Measurements from ENCODE around the gene CEP350.
A peak's percentile ranks its signal among the peaks of the same experiment; 100 is the strongest.

The CEP350 gene

GRCh38 chr1:179954493-179955286 is at the start of gene CEP350:
Gene CEP350, plus strand, starts transcription at chr1:179954810. Its CDS starts 31,372 bp downstream, at chr1:179986182.
- DNase-seq = peak; percentile 98

GRCh38 chr1:179910934-179911333 is 43.7 kb upstream of the CEP350 start:
- no peak for DNase-seq

- DNase-seq = no peak
These were observed 42.8 kb upstream of the CEP350 start for GRCh38 chr1:179911812-179912211.

- DNase-seq = no peak
These were observed 36.8 kb upstream of the CEP350 start for GRCh38 chr1:179917601-179918429.

- DNase-seq = no peak
These were observed 33.1 kb upstream of the CEP350 start for GRCh38 chr1:179921472-179921871.

GRCh38 chr1:179921981-179922872 is 32.4 kb upstream of the CEP350 start:
- DNase-seq = no peak

GRCh38 chr1:179923029-179923428 is 31.6 kb upstream of the CEP350 start:
- DNase-seq = no peak

- no peak for DNase-seq
These were observed 30.3 kb upstream of the CEP350 start for GRCh38 chr1:179924268-179924667.

- no peak for DNase-seq
These were observed 29.3 kb upstream of the CEP350 start for GRCh38 chr1:179925302-179925701.

- DNase-seq = no peak
These were observed 28.4 kb upstream of the CEP350 start for GRCh38 chr1:179925922-179926849.

GRCh38 chr1:179926850-179927205 is 27.8 kb upstream of the CEP350 start:
- DNase-seq = no peak

- DNase-seq = no peak
These were observed 24.4 kb upstream of the CEP350 start for GRCh38 chr1:179929955-179930798.

GRCh38 chr1:179930867-179931266 is 23.7 kb upstream of the CEP350 start:
- DNase-seq = no peak

GRCh38 chr1:179933219-179933618 is 21.4 kb upstream of the CEP350 start:
- no peak for DNase-seq

GRCh38 chr1:179935909-179936496 is 18.6 kb upstream of the CEP350 start:
- DNase-seq = no peak

- DNase-seq = no peak
These were observed 16.8 kb upstream of the CEP350 start for GRCh38 chr1:179937668-179938254.

GRCh38 chr1:179938752-179939151 is 15.9 kb upstream of the CEP350 start:
- no peak for DNase-seq

GRCh38 chr1:179939941-179940340 is 14.7 kb upstream of the CEP350 start:
- DNase-seq = no peak

GRCh38 chr1:179941454-179941853 is 13.2 kb upstream of the CEP350 start:
- DNase-seq = no peak

- no peak for DNase-seq
These were observed 4.0 kb upstream of the CEP350 start for GRCh38 chr1:179950651-179951050.
